Brain pericyte (primary cell): ENCODE measurements around the gene PRORP.
A peak's percentile ranks its signal among the peaks of the same experiment; 100 is the strongest.
"Not testable (repeated sequence)": the region's sequence is repeated elsewhere in the genome, so short reads cannot be mapped to it uniquely, and the experiment has no call there.

ENCODE experiments used
- DNase-seq: peaks from one replicate; pipeline ENCODE4 v3.0.0-alpha.2; 2012; ENCODE audit warnings: low read depth, low spot score

PRORP gene

DNA sequence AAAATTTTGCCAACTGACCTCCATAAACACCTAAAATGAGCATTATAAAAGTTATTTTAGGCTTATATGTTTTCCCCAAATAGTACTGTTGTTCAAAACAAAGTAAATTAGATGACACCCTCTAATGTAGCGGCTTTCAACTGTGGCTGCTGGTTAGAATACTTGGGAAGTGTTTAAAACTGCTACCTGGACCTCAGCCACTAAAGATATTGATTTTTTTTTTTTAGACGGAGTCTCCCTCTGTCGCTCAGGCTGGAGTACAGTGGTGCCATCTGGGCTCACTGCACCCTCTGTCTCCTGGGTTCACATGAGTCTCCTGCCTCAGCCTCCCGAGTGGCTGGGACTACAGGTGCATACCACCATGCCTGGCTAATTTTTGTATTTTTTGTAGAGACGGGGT, 16.2 kb downstream of the PRORP start:
- no peak for DNase-seq

- DNase-seq = no peak
Measured at GRCh38 chr14:35140718-35141581, 18.6 kb downstream of the PRORP start.

DNA sequence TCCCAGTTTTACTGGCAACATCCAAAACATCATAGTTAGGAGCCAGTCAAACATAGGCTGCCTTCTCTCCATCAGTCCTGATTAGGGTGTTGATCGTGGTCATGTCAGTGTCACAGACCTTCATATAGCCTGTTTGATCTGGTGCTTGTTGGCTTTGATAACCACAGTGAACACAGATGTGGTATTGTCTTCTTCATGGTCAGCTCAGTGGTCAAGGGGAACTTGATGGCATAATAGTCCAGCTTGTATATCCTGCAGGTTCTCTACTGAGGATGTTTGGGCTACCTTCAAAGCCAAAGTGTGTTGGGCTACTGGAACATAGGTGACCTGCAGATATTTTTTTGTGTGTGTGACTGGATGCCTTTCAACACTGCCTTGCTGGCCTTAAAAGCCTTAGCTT, 21.7 kb downstream of the PRORP start:
- DNase-seq = no peak

DNA sequence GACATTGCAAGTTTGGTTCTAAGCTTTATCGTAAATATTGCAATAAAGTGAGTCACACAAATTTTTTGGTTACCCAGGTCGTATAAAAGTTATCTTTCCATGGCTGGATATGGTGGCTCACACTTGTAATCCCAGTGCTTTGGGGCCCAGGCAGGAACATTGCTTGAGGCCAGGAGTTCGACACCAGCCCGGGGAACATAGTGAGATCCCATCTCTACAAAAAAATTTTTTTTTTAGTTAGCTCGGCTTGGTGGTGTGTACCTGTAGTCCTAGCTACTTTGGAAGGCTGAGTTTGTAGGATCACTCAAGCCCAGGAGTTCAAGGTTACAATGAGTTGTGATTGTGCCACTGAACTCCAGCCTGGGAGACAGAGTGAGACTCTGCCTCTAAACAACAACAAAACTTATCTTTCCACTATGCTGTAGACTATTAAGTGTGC, 24.4 kb downstream of the PRORP start:
- no peak for DNase-seq

DNA sequence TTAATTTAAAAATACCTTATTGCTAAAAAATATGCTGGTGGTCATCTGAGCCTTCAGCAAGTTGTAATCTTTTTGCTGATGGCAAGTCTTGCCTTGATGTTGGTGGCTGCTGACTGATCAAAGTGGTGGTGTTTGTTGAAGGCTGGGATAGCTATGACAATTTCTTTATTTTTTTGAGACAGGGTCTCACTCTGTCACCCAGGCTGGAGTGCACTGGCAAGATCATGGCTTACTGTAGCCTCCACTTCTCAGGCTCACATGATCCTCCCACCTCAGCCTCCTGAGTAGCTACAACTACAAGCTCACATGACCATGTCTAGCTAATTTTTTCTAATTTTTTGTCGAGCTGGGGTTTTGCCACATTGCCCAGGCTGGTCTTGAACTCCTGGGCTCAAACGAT, 24.8 kb downstream of the PRORP start:
- no peak for DNase-seq

DNA sequence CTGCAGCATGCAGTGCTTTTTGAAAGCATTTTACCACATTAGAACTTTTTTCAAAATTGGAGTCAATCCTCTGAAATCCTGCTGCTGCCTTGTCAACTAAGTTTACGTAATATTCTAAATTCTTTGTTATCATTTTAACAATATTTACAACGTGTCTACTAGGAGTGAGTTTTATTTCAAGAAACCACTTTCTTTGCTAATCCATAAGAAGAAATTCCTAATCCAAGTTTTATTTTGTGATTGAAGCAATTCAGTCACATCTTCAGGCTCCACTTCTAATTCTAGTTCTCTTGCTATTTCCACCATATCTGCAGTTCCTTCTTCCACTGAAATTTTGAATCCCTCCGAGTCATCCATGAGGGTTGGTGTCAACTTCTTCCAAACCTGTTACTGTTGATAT, 25.4 kb downstream of the PRORP start:
- no peak for DNase-seq

DNA sequence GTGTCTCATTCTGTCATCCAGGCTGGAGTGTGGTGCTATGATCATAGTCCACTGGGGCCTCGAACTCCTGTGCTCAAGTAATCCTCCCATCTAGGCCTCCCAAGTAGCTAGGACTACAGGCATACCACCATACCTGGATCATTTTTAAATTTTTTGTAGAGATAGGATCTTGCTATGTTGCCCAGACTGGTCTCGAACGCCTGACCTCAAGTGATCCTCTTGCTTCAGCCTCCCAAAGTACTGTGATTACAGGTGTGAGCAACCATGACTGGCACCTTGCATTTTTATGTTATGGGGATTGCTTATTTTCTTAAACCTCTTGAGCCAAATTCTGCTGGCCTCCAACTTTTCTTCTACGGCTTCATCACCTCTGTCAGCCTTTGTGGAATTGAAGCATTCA, 26.9 kb downstream of the PRORP start:
- no peak for DNase-seq

DNA sequence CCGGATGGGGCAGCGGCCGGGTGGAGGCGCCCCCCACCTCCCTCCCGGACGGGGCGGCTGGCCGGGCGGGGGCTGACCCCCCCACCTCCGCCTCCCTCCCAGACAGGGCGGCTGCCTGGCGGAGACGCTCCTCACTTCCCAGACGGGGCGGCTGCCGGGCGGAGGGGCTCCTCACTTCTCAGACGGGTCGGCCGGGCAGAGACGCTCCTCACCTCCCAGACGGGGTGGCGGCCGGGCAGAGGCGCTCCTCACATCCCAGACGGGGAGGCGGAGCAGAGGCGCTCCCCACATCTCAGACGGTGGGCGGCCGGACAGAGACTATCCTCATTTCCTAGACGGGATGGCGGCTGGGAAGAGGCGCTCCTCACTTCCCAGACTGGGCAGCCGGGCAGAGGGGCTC, 30.2 kb downstream of the PRORP start:
- DNase-seq = not testable (repeated sequence)

- no peak for DNase-seq
Measured at GRCh38 chr14:35154016-35154415, 31.7 kb downstream of the PRORP start.

GRCh38 chr14:35155962-35156361, 33.6 kb downstream of the PRORP start:
- DNase-seq = no peak

DNA sequence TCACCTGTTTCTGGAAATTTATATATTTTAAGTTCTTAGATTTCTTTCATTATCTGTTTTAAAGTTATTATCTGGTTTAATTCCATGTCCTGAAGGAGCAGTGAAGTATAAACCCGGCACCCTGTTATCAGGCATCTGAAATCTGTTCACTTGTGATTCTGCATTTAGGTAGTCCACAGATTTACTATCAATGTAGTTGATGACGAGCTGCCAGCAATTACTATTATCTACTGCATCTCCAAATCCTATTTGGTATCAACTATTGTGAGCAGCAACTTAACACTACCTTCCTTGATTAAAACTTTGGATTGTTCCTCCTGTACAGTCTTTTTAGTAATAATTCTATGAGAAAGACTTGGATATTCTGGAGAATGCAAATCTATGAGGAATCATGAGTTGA, 36.1 kb downstream of the PRORP start:
- no peak for DNase-seq

GRCh38 chr14:35158951-35159653, 36.8 kb downstream of the PRORP start:
- DNase-seq = no peak

GRCh38 chr14:35159742-35160409, 37.5 kb downstream of the PRORP start:
- peak; percentile 50 for DNase-seq

- no peak for DNase-seq
Measured at GRCh38 chr14:35161231-35161630, 38.9 kb downstream of the PRORP start.

DNA sequence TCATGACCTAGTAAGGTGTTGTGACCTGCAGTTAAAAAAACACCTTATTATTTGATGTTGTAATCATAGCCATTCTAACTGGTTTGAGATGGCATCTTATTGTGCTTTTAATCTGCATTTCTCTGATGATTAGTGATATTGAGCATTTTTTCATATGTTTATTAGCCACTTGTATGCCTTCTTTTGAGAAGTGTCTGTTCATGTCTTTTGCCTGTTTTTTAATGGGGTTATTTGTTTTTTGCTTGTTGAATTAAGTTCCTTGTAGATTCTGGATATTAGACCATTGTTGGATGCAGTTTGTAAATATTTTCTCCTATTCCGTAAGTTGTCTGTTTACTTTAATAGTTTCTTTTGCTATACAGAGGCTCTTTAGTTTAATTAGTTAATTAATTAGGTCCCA, 41.0 kb downstream of the PRORP start:
- DNase-seq = no peak

DNA sequence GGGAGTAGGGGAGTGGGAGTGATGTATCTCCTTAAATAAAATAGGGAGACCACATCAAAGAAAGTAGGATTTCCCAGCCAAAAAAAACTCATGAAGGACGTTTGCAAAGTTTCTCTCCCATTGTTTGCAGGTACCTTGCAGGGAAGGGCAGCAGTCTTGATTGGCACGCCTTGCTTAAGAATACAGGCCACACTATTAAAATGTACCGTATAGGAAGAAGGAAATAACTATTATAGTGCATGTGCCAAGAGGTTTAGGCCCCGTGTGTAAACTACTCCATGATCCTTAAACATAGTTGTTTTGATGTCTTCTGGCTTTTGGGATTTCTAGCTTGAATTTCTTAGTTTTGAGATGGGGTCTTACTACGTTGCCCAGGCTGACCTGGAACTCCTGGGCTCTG, 42.5 kb downstream of the PRORP start:
- DNase-seq = no peak

DNA sequence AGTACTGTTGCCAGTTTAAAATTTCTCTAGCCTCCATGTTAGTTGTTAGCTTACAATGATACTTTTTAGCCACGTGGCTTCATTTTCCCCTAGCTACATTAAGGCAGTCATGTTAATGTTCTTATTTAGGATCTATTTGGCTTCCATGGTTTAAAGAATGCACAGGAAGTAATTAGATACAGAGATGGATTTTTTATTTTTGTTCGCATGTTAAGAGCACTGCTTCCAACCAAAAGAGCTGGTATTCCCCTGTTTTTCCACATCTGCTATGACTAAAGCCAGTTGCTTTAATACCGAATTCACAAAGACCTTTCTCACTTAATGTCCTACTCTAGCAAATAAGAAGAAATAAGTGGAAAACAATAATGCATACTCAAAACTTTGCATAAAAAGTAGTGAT, 45.1 kb downstream of the PRORP start:
- DNase-seq = no peak
